Kidney epithelial cell (primary cell): ENCODE data around the gene PAX6. TPM values are rescaled to one million over a fixed set of nuclear protein-coding genes. Genes with fewer than 3 reads are reported as not detected.

Experiments
- DNase-seq: peaks from one replicate; pipeline ENCODE4 v3.0.0-alpha.2; 2010; ENCODE audit warnings: low read depth
- H3K27me3 ChIP-seq: 2 replicates; pipeline ENCODE4 v1.6.0; 2011; ENCODE audit warnings: low read length; ENCODE audit not compliant: control insufficient read depth, insufficient read depth
- H3K36me3 ChIP-seq: 2 replicates; pipeline ENCODE4 v1.5.1; 2011; ENCODE audit warnings: low read length; ENCODE audit not compliant: control insufficient read depth, insufficient read depth
- H3K4me3 ChIP-seq: 2 replicates; pipeline ENCODE4 v1.5.1; 2011; ENCODE audit warnings: low read depth, mild to moderate bottlenecking, control low read depth, low read length
- total RNA-seq: library from RNA; depleted of rRNA; stranded (reverse); fragments of >200 nt; gene quantifications from 2 replicates; pipeline ENCODE4 v1.2.3, GENCODE V29; 2015
- TF ChIP-seq, protein P1 (sequence below): IDR thresholded peaks from 2 replicates; pipeline ENCODE4 v1.5.1; 2011; ENCODE audit warnings: mild to moderate bottlenecking, moderate library complexity, low read length, control low read depth, inconsistent platforms; ENCODE audit not compliant: insufficient read depth, poor library complexity, severe bottlenecking

Gene PAX6
- total RNA-seq, 1 donor from 2014 or later: 1.1 TPM

DNA sequence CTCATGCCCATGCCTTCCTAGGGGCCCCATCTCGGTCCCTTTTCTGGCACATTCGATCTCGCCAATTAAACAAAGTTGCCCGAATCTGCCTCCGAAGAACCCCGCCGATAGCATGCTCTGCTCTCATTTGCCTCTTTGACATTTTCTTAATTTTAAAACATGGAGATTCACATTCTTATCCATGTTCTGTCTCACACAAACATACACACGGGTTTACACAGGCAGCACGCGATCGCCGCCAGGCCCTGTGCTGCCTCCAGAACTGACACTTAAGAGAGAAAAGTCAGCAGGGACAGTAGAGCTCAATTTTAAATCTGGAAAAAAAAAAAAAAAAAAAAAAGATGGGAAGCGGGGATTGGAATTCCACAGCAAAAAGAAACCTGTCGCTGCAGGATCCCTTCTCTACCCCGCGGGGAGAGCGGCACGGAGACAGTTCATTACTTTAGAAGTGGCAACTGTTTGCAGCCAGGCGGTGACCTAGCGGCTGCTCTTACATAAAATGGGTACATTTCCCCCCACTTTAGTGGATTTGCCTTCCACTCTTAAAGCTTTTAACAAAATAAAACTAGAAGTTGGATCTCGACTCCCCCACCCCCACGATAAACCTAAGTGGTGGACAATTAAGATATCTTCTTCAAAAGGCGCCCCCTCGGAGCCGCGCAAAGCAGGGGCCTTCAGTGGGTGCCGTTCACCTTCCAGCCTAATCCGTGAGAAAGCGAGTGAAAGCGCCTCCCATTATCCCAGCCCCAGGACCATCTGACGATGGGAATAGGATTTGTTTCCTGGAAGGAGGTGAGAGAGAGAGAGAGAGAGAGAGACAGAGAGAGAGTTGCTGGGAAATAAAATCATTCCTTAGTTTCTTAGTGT is 13.7 kb downstream of the PAX6 start:
- Histone ChIP-seq H3K27me3 (peaks cover 61% of the 10 kb centered on the region), H3K36me3 (no peaks in the 10 kb centered on the region), H3K4me3 (no peak overlapping the region)
- no peak for DNase-seq
- TF ChIP-seq, protein P1, sequence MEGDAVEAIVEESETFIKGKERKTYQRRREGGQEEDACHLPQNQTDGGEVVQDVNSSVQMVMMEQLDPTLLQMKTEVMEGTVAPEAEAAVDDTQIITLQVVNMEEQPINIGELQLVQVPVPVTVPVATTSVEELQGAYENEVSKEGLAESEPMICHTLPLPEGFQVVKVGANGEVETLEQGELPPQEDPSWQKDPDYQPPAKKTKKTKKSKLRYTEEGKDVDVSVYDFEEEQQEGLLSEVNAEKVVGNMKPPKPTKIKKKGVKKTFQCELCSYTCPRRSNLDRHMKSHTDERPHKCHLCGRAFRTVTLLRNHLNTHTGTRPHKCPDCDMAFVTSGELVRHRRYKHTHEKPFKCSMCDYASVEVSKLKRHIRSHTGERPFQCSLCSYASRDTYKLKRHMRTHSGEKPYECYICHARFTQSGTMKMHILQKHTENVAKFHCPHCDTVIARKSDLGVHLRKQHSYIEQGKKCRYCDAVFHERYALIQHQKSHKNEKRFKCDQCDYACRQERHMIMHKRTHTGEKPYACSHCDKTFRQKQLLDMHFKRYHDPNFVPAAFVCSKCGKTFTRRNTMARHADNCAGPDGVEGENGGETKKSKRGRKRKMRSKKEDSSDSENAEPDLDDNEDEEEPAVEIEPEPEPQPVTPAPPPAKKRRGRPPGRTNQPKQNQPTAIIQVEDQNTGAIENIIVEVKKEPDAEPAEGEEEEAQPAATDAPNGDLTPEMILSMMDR: no peak

DNA sequence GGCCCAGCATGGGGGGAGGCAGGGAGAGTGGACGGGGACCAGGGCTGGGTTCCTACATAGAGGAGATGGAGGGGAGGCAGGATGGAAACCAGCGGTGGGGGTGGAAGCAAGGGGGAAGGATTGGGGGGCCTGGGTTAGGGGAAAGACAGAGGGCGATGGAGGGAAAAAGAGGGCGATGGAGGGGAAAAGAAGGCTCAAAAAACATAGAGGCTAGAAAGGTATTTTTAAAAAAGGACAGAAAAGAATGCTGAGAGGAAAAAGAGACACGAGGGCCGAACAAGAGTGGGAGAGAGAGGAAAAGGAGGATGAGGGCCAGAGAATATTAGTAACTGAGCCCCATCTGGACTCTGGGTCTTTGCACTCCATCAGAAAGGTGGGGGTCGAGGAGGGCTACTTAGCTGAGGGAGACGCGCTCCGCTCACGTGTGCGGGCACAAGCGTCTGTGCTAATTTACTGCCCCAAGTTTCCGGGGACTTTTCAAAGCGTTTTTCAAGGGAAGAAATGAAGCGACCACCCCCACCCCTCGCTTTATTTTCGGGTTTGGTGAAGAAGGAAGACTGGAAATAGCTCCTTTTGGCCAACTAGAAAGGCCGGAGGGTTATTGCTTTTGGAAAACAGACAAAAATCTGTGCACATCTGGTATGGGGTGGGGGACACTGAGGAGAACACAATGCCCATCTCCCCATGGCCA is 14.5 kb downstream of the PAX6 start:
- peaks cover 61% of the 10 kb centered on the region for H3K27me3 ChIP-seq
- TF ChIP-seq, protein P1: no peak
- no peak overlapping the region for H3K4me3 ChIP-seq
- H3K36me3 ChIP-seq: no peaks in the 10 kb centered on the region
- DNase-seq: no peak

DNA sequence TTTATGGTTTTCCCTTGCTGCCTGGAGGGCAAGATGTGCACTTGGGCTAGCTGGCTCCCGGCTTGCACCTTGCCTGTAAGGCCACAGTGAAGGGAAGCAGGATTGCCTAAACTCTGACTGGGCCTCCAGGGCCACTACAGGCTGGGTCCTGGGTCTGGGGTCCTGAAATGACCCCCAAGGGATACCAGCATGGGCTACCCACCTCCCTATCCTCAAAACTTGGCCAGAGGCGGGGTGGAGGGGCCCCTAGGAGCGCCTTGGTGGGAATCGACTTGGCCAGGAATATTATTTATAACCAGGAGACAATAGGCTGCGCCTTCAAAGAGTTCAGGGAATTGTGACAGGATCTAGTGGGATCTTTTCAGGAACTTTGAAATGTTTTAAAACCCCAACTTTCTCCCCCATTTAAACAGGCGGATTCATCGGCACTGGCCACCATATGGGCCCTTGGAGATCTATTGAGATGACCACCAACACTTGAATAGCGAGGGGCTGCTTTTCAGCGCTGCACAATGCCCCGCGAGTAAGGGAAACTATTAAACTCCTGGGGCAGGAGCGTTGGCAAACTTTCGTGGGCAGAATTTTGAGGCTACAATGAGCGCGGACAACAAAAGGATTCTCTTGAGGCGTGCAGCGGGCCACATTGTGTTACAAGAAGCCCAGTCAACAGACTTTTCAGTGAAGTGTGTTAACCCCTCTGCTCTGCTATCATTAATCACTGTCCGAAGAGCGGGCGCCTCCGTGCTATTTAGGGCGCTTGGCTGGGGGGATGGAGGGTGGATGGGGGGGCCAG is 15.2 kb downstream of the PAX6 start:
- Histone ChIP-seq H3K27me3 (peaks cover 53% of the 10 kb centered on the region), H3K36me3 (no peaks in the 10 kb centered on the region), H3K4me3 (no peak overlapping the region)
- TF ChIP-seq, protein P1: no peak
- DNase-seq: no peak

DNA sequence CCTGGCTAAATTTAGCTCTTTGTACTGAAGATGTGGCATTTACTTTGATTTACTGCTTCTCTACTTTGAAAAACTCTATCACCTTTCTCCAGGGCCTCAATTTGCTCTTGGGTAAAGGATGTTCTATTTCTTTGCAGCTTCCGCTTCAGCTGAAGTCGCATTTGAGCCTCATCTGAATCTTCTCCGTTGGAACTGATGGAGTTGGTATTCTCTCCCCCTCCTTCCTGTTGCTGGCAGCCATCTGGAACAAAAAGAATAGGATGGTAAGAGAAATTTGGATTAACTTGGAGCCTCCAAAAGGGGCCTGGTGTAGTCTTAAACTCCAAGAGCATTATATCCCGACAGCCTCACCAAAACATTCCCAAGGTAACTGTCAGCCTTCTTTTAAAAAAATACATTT is 16.6 kb downstream of the PAX6 start:
- no peak for DNase-seq
- TF ChIP-seq, protein P1: no peak
- Histone ChIP-seq H3K4me3 (no peak overlapping the region), H3K27me3 (peaks cover 40% of the 10 kb centered on the region), H3K36me3 (no peaks in the 10 kb centered on the region)

- Histone ChIP-seq H3K36me3 (no peaks in the 10 kb centered on the region), H3K27me3 (peaks cover 27% of the 10 kb centered on the region), H3K4me3 (no peak overlapping the region)
- no peak for DNase-seq
- TF ChIP-seq, protein P1: no peak
These were observed 17.9 kb downstream of the PAX6 start for GRCh38 chr11:31793264-31793663.
